Measurements from ENCODE around the gene SULT2B1. TPM values are rescaled to one million over a fixed set of nuclear protein-coding genes. Genes with fewer than 3 reads are reported as not detected.

SULT2B1 gene
- total RNA-seq, 2 donors from 2014 or later = not detected

DNA sequence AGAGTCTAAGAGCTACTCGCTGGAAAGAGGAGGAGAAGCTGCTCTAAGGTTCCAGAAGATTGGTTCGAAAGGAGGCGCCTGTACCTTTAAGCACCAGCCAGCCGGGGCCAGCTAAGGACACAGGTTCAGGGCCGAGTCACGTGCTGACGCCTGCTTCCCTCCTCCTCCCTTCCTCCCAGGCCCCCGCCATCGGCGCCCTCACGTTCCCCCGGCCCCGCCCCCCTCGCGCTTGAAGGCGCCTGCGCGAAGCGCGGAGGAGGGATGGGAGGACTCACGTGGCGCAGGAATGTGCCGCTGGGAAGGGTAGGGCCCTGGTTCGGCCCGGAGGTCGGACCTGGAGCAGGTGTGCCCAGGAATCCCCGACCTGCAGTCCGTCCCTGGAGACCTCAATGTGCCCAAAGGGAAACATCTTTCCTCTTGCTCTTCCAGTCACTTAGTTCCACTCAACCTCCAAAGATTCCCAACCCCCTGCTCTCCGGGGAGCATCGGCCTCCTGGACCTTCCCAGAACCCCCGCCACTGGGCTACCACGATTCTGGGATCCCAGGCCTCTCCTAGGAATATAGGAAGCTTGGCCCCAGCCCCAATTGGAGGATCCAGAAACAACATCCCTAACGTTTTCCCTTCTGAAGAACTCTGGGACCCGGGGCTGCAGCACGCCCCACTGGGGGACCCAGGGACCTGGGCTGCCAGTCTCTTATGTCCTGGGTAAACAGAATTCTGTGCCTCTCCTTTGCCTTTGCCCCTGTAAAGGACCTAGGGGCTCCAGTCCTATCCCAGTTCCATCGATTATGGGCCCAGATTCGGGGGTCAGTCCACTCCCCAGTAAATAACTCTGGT, 82.7 kb downstream of the SULT2B1 start:
- peaks cover 3 to 7% of the 10 kb centered on the region in 2 donors for H3K36me3 Mint-ChIP-seq (ENCODE audit: insufficient read depth in 2 of 2)
- peak overlapping the region; percentile 88 to 89 for H3K4me3 Mint-ChIP-seq
- H3K4me1 Mint-ChIP-seq (ENCODE audit: low read depth) = peaks cover 58% of the 10 kb centered on the region
- peaks cover 2 to 5% of the 10 kb centered on the region in 2 donors for H3K9me3 Mint-ChIP-seq
- no peaks in the 10 kb centered on the region for H3K27me3 Mint-ChIP-seq (ENCODE audit: low read depth)
- ATAC-seq (replicated peaks in 1 of 2) (peak; percentile 36 to 42), DNase-seq (peak; percentile 94)
- H3K27ac Mint-ChIP-seq = peak overlapping the region; percentile 88

DNA sequence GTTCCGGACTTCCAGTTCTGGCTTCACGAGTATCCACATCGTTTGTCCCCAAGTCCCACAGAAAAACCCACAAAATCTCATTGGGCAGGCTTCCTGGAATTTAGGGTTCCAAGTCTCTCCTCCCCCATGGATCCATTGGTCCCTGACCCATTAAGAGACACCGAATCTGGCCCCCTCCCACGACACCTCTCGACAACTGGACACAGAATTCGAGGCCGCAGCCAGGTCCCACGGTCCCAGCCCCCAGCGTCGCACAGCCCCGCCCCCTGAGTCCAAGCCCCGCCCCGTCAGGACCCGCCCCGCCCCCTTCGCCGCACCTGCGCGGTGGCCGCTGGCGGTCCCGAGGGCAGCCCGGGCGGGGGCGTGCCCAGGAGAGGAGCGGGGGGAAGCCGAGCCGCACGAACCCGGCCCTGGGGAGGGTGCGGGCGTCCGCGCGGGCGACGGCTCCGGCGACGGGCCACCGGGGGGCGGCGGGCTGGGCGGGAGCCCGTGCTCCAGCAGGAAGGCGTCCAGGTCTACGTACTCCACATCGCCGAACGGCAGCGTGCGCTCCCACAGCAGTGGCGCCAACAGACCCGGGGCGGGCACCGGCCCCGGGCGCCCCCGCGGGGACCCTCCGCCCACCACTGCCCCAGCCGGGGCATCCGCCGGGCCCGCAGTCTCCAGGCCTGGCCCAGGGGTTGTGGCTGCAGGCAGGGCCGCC, 83.4 kb downstream of the SULT2B1 start:
- Mint-ChIP-seq H3K4me3 (peak overlapping the region; percentile 90 to 92), H3K27me3 (ENCODE audit: low read depth) (no peaks in the 10 kb centered on the region), H3K9me3 (peaks cover 2 to 5% of the 10 kb centered on the region in 2 donors), H3K27ac (peak overlapping the region; percentile 81), H3K36me3 (ENCODE audit: insufficient read depth in 2 of 2) (peaks cover 0 to 4% of the 10 kb centered on the region in 2 donors), H3K4me1 (ENCODE audit: low read depth) (peaks cover 54% of the 10 kb centered on the region)
- ATAC-seq (replicated peaks in 1 of 2) = peak; percentile 11 to 13
- DNase-seq = peak; percentile 80 to 83

DNA sequence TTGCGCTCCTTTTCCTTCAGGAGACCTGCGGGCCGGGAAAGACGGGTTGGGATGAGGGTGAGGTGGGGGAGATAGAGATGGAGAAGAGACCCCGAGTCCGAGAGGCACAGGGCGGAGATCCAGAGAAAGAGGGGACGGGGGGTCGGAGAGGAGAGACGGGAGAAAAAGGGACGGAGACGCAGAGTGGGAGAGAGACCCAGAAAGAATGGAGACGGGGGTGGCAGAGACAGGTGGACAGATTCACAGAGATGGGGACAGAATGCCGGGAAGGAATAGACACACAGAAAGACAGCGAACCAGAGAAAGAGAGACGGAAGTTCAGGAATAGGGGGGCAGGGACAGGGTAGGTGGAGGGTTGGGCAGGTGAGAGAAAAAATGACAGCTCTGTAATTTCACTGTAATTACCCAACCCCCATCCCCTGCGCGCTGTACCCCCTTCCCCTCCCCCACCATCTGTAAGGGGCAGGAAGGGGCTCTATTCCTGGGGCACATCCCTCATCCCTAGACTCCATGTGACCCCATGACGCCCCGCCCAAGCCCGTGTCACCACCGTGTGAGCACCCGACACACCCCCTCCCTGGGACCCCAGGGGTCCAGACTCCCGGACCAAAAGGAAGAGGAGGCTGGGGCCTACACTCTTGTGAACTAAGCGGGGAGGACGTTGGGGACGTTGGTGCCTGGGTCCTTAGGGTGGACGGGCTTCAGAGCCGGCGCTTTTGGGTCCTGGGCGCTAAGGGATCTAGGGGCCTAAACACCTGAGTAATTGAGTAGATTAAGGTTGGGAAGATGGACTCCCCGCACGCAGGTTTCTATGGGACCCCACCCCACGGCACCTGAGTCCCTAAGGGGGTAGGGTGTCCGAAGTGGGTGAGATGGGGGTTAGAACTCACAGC, 84.2 kb downstream of the SULT2B1 start:
- DNase-seq = peak in 1 of 2 donors; percentile 49
- peaks cover 2 to 5% of the 10 kb centered on the region in 2 donors for H3K9me3 Mint-ChIP-seq

DNA sequence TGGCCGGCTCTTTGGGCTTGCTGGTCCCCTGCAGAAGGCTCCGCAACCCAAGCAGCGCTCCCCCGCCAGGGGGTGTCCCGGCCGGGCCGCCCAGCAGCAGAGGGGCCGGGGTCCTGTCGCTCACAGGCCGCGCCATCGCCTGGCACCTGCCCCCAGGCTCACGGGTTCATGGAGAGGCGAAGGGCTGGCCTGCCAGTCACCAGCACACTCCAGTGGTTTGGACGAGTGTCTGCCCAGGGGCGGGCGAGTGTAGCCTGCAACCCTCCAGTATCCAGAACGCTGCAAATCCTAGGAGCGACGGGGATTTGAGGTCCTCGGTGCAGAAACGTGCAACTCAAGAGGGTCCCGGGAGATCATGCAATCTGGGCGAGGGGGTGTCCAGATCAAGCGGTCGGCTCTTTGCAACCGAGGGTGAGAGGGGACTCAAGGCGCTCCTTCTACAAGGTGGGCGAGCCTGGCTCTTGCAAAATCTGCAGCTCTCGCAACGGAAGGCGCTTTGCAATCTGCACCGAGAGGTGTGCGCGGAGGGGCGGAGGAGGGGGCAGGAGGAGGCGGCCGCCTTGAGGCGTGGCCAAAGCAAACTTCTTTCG, 85.0 kb downstream of the SULT2B1 start, which contains the start of gene DBP:
TSS of gene DBP (minus strand) at position 521 of the 590 bp plus-strand sequence. CDS start at position 136, 385 bp downstream.
- H3K4me1 Mint-ChIP-seq (ENCODE audit: low read depth) = peaks cover 50% of the 10 kb centered on the region
- DNase-seq = peak in 1 of 2 donors; percentile 60
- no peaks in the 10 kb centered on the region for H3K27me3 Mint-ChIP-seq (ENCODE audit: low read depth)
- H3K36me3 Mint-ChIP-seq (ENCODE audit: insufficient read depth in 2 of 2) = peaks cover 0 to 4% of the 10 kb centered on the region in 2 donors
- H3K9me3 Mint-ChIP-seq = peaks cover 2 to 5% of the 10 kb centered on the region in 2 donors
- H3K27ac Mint-ChIP-seq = peak within 1 kb of the TSS; percentile 74
- H3K4me3 Mint-ChIP-seq = peak within 1 kb of the TSS; percentile 90 to 92
- ATAC-seq (replicated peaks in 1 of 2) = peak; percentile 3

More for the DNA sequence above, 84.2 kb downstream of the SULT2B1 start:
- Mint-ChIP-seq H3K27me3 (ENCODE audit: low read depth) (no peaks in the 10 kb centered on the region), H3K4me1 (ENCODE audit: low read depth) (peaks cover 50% of the 10 kb centered on the region), H3K27ac (peak overlapping the region; percentile 79), H3K36me3 (ENCODE audit: insufficient read depth in 2 of 2) (peaks cover 0 to 4% of the 10 kb centered on the region in 2 donors), H3K4me3 (peak overlapping the region; percentile 90 to 92)
- no peak for ATAC-seq (replicated peaks in 1 of 2)

DNA sequence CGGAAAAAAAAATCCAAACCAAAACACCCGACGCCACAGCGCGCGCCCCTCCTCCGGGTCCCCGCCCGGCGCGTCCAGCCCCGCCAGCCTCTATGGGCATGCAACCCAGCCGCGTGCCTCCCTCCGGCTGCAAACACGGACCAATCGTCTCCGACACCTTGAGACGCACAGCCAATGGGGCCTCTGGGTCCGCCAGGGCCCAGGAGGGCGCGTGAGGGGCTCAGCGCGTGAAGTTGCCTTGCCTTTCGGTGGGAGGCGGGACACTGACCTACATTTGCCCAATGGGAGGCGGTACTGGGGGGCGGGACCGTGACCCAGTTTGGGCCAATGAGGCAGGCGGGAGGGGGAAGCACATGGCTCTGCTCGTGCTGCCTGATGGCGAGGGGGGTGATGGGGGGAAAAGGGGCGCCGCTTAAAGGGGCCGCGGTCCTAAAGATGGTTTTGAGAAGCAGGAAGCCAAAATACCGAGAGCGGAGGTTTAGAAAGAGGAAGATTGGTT, 85.5 kb downstream of the SULT2B1 start:
- H3K27ac Mint-ChIP-seq = peak overlapping the region; percentile 74
- H3K27me3 Mint-ChIP-seq (ENCODE audit: low read depth) = no peaks in the 10 kb centered on the region
- DNase-seq = peak; percentile 98 to 99
- peaks cover 2 to 5% of the 10 kb centered on the region in 2 donors for H3K9me3 Mint-ChIP-seq
- peak overlapping the region; percentile 90 to 92 for H3K4me3 Mint-ChIP-seq
- peak; percentile 77 to 80 for ATAC-seq (replicated peaks in 1 of 2)
- peaks cover 47% of the 10 kb centered on the region for H3K4me1 Mint-ChIP-seq (ENCODE audit: low read depth)
- peaks cover 0 to 4% of the 10 kb centered on the region in 2 donors for H3K36me3 Mint-ChIP-seq (ENCODE audit: insufficient read depth in 2 of 2)

DNA sequence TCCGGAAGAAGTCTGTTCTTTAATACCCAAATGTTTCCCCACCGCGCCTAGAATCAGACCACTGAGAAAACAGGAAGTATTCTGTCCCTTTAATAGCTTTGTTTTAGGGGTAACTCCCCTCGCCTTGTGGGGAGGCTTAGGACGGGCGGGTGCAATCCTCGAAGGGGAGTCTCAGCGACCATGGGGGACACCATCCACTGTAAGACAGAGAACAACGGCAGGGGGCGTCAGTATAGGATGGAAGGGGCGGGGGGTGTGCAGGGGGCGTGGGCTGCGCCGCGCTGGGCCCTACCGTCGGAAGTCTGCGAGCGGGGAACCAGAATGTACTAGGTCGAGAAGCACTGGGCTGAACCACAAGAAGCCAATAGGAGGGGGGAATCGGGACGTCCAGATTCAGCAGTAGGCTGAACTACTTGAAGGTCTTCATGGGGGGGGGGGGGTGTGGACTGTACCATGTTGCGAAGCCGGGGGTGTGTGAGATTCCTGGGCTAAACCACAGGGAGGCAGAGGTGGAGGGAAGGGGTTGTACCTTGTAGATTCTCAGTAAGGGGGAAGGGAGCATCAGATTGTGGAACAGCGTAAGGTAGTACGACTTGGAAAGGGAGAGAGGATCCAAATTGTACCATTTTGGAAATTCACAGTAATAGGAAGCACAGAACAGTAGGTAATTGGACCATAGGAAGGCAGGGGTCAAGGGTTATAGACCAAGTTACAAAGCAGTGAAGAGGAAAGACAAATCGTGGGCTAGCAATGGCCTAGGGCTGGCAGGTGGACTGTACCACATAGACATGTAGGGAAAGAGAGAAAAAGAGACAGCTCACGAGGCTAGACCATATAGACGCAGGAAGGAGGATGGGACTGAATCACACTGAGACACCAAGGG, 86.2 kb downstream of the SULT2B1 start:
- peak overlapping the region; percentile 74 for H3K27ac Mint-ChIP-seq
- ATAC-seq (replicated peaks in 1 of 2) (peak; percentile 38 to 43), DNase-seq (peak; percentile 84 to 88)
- H3K4me1 Mint-ChIP-seq (ENCODE audit: low read depth) = peaks cover 40% of the 10 kb centered on the region
- peaks cover 0 to 4% of the 10 kb centered on the region in 2 donors for H3K36me3 Mint-ChIP-seq (ENCODE audit: insufficient read depth in 2 of 2)
- peak overlapping the region; percentile 90 to 92 for H3K4me3 Mint-ChIP-seq
- H3K27me3 Mint-ChIP-seq (ENCODE audit: low read depth) = no peaks in the 10 kb centered on the region
- H3K9me3 Mint-ChIP-seq = peaks cover 2 to 5% of the 10 kb centered on the region in 2 donors

DNA sequence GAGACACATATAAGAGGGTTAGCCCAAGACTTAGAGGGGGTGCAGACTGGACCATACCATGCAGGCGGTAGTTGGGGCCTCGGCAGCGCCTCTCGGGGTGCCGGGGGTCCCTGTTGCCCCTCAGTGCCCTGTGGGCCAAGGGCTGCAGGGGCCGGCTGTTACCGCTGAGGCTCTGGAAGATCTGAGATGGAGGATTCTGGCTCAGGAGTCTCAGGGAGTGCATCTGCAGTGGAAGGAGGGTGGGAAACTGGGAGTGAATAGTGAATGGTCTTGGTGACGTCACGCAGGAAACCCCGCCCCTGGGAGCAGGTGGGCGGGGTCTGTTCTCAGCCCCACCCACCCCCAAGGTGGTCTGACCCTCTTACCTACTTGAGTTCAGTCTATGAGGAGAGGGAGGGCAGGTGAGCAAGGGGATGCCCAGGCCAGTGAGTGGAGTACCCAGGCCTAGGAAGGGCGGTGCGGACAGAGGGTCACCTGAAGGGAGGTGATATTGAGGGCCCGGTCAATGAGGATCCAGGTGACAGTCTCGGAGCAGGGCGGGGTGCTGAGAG, 86.9 kb downstream of the SULT2B1 start:
- Mint-ChIP-seq H3K27me3 (ENCODE audit: low read depth) (no peaks in the 10 kb centered on the region), H3K4me3 (peak overlapping the region; percentile 90 to 92), H3K4me1 (ENCODE audit: low read depth) (peaks cover 33% of the 10 kb centered on the region), H3K27ac (peak overlapping the region; percentile 74), H3K9me3 (peaks cover 2 to 5% of the 10 kb centered on the region in 2 donors), H3K36me3 (ENCODE audit: insufficient read depth in 2 of 2) (peaks cover 0 to 4% of the 10 kb centered on the region in 2 donors)
- ATAC-seq (replicated peaks in 1 of 2) = no peak
- no peak for DNase-seq

DNA sequence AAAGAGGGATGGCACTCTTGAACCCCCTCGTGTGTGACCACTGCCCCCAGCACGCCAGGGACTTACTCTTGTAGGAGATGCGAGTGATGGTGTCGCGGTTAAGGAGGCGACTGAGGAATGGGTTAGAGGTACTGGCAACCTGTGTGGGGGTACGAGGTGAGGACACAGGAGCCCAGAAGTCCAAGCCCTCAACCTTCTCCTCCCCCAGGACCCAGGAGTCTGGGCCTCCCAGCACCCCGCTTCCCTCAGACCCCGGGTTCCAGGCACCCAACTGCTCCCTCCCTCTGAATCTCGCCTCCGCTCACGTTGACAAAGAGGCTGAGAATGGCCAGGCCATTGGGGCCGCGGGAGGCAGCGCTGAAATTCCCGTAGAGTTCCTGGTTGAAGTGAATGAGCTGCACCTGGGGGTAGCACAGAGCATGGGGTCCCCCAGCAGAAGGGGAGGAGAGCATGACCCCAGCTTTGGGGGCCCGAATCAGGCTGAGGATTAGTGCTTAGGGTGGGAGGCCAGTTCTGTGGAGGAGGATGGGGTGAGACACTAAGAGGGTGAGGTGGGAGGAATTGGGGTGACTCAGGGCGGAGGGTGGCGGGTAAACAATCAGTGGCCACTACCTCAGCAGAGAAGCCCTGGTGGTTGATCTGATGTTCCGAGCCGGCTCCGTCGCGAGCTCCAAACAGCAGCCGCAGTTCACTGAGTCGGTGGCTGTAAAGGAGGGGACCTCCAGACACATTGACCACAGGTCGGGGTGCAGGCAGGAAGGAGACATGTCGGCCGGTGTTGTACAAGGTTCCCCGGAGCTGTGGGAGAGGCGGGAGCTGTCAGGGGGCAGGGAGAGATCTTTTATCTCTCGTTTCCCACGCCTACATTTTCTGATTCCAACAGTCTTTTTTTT, 87.8 kb downstream of the SULT2B1 start:
- Mint-ChIP-seq H3K9me3 (peaks cover 2 to 5% of the 10 kb centered on the region in 2 donors), H3K27ac (no peak overlapping the region), H3K4me1 (ENCODE audit: low read depth) (peaks cover 25% of the 10 kb centered on the region), H3K4me3 (peak overlapping the region in 1 of 2 donors; percentile 49), H3K36me3 (ENCODE audit: insufficient read depth in 2 of 2) (peaks cover 0 to 4% of the 10 kb centered on the region in 2 donors), H3K27me3 (ENCODE audit: low read depth) (no peaks in the 10 kb centered on the region)
- DNase-seq = no peak
- no peak for ATAC-seq (replicated peaks in 1 of 2)

DNA sequence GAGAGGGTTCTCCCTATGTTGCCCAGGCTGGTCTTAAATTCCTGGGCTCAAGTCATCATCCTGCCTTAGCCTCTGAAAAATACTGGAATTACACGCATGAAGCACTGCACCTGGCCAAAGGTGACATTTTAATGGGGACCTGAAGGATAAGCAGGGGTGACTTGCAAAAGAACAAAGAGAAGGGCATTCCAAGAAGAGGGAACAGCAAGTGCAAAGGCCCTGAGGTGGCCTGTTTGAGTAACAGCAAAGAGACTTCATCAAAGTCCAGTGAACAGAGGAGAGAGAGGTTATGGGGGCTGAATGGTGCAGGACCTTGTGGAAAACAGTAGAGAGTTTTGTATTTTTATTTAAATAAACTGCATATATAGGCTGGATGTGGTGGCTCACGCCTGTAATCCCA, 89.9 kb downstream of the SULT2B1 start:
- Mint-ChIP-seq H3K4me3 (no peak overlapping the region), H3K4me1 (ENCODE audit: low read depth) (peaks cover 29% of the 10 kb centered on the region), H3K27ac (no peak overlapping the region), H3K9me3 (peaks cover 2 to 5% of the 10 kb centered on the region in 2 donors), H3K36me3 (ENCODE audit: insufficient read depth in 2 of 2) (peaks cover 0 to 4% of the 10 kb centered on the region in 2 donors), H3K27me3 (ENCODE audit: low read depth) (no peaks in the 10 kb centered on the region)
- ATAC-seq (replicated peaks in 1 of 2) (no peak), DNase-seq (no peak)

DNA sequence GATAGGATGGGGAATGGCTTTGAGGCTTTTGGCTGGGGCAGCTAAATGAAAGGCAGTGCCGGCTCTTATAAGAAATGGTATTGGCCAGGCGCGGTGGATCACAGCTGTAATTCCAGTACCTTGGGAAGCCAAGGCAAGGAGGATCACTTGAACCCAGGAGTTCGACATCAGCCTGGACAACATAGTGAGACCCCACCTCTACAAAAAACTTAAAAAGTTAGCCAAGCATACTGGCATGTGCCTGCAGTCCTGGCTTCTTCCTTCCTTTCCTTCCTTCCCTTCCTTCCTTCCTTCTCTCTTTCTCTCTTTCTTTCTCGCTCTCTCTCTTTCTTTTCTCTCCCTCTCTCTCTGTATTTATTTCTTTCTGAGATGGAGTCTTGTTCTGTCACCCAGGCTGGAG, 90.9 kb downstream of the SULT2B1 start:
- H3K27ac Mint-ChIP-seq = no peak overlapping the region

More for the DNA sequence above, 90.9 kb downstream of the SULT2B1 start:
- Mint-ChIP-seq H3K4me1 (ENCODE audit: low read depth) (peaks cover 36% of the 10 kb centered on the region), H3K4me3 (no peak overlapping the region), H3K36me3 (ENCODE audit: insufficient read depth in 2 of 2) (peaks cover 0 to 4% of the 10 kb centered on the region in 2 donors), H3K27me3 (ENCODE audit: low read depth) (no peaks in the 10 kb centered on the region), H3K9me3 (peaks cover 2 to 5% of the 10 kb centered on the region in 2 donors)
- ATAC-seq (replicated peaks in 1 of 2) = no peak
- no peak for DNase-seq

Measured in activated T-cell treated with anti-CD3 and anti-CD28 coated beads, Interleukin-2, amount 50 U/mL, for 72 hours (primary cell).